ENCODE data around the gene PINK1. TPM values are rescaled to one million over a fixed set of nuclear protein-coding genes. Genes with fewer than 3 reads are reported as not detected.

Gene PINK1
- total and polyA plus RNA-seq, 2 of the 13 experiments (the other 11 are each of a cell fraction or from before 2014, with no cell fraction given) = 15.3 to 16.1 TPM

DNA sequence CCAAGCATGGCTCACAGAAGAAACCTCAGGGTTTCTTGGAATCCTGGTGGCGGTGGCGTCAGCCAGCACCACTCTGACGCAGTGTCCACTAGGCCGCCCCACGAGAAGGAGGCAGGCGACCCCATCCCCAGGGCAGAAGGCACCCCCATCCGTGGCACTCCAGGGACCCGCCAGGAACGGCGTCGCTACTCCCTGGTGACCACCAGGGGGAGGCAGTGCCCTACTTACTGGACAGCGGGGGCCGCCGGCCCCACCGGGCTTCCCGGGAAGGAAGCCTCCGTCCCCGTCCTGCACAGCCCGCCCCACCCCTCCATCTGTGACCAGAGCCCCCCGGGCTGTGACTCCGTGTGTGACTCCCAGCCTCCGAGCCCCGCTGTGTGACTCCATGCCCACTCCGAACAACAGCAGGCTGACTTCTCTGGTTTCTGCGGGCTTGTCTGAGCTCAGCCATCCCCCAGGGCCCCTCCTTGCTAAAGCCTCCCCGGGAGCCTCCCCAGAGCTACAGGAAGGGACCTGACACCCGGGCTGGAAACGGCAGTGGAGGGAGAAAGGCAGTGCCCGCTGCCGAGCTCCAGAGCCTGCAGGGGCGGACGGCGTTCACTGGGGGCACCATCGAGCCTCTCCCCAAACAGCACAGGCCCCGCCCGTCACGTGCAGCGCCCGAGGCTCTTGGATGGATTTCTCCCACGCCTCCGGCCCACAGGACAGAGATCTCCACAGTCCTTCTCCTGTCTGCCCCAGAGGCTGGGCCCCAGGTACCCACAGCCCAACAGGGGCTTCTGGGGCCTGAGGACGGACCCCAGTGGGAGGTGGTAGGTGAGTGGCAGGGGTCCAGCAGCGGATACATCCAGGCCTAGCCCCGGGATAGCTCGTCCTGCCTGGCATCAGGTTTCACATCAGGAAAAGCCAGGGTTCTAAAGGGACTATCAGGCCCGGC is 63.4 kb downstream of the PINK1 start (continued):
- no peak for TF ChIP-seq ZNF761 (CRISPR knock-in tag; conservative IDR thresholded peaks at IDR 0.05)
- TF ChIP-seq, protein P1, sequence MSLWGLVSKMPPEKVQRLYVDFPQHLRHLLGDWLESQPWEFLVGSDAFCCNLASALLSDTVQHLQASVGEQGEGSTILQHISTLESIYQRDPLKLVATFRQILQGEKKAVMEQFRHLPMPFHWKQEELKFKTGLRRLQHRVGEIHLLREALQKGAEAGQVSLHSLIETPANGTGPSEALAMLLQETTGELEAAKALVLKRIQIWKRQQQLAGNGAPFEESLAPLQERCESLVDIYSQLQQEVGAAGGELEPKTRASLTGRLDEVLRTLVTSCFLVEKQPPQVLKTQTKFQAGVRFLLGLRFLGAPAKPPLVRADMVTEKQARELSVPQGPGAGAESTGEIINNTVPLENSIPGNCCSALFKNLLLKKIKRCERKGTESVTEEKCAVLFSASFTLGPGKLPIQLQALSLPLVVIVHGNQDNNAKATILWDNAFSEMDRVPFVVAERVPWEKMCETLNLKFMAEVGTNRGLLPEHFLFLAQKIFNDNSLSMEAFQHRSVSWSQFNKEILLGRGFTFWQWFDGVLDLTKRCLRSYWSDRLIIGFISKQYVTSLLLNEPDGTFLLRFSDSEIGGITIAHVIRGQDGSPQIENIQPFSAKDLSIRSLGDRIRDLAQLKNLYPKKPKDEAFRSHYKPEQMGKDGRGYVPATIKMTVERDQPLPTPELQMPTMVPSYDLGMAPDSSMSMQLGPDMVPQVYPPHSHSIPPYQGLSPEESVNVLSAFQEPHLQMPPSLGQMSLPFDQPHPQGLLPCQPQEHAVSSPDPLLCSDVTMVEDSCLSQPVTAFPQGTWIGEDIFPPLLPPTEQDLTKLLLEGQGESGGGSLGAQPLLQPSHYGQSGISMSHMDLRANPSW (CRISPR knock-in tag; IDR thresholded peaks at IDR 0.05; ENCODE audit: borderline replicate concordance) = no peak
- peak; percentile 79; the same call in 1 of the 2 replicates for TF ChIP-seq EED (CRISPR knock-in tag; IDR thresholded peaks at IDR 0.05)
- TF ChIP-seq ZBTB10 (CRISPR knock-in tag; IDR thresholded peaks at IDR 0.05; ENCODE audit: borderline replicate concordance) = 0 out of 2 replicates have a peak, but pooled peaks have one; percentile 34
- TF ChIP-seq RFX1 (IDR thresholded peaks at IDR 0.05) = no peak
- TF ChIP-seq ZNF746 (CRISPR knock-in tag; IDR thresholded peaks at IDR 0.05) = no peak
- TF ChIP-seq, protein P2, sequence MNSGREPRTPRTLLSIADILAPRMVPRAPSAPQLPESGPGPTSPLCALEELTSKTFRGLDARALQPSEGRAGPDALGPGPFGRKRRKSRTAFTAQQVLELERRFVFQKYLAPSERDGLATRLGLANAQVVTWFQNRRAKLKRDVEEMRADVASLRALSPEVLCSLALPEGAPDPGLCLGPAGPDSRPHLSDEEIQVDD (CRISPR knock-in tag; IDR thresholded peaks at IDR 0.05; ENCODE audit: borderline replicate concordance) = no peak
- TF ChIP-seq TFDP2 (CRISPR knock-in tag; IDR thresholded peaks at IDR 0.05) = peak; percentile 57
- TF ChIP-seq MLLT10 (CRISPR knock-in tag; IDR thresholded peaks at IDR 0.05) = no peak
- TF ChIP-seq, protein P3, sequence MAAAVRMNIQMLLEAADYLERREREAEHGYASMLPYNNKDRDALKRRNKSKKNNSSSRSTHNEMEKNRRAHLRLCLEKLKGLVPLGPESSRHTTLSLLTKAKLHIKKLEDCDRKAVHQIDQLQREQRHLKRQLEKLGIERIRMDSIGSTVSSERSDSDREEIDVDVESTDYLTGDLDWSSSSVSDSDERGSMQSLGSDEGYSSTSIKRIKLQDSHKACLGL (CRISPR knock-in tag; IDR thresholded peaks at IDR 0.05) = no peak
- no peak for TF ChIP-seq PHF8 (CRISPR knock-in tag; IDR thresholded peaks at IDR 0.05)
- TF ChIP-seq ZFP1 (CRISPR knock-in tag; IDR thresholded peaks at IDR 0.05) = no peak
- no peak for TF ChIP-seq ARHGAP35 (CRISPR knock-in tag; IDR thresholded peaks at IDR 0.05; ENCODE audit: borderline replicate concordance)
- TF ChIP-seq GATA4 (IDR thresholded peaks at IDR 0.05; ENCODE audit: borderline replicate concordance, low read depth) = no peak
- no peak for TF ChIP-seq GTF3A (CRISPR knock-in tag; conservative IDR thresholded peaks at IDR 0.05)
- 0 out of 2 replicates have a peak, but pooled peaks have one; percentile 18 for TF ChIP-seq RXRA (CRISPR knock-in tag; IDR thresholded peaks at IDR 0.05)
- TF ChIP-seq PAXIP1 (CRISPR knock-in tag; conservative IDR thresholded peaks at IDR 0.05) = no peak
- TF ChIP-seq ZNF143 (CRISPR knock-in tag; IDR thresholded peaks at IDR 0.05) = no peak

Measured in HepG2 (cell line).